Measurements from ENCODE around the gene TMBIM1.

TMBIM1 gene

DNA sequence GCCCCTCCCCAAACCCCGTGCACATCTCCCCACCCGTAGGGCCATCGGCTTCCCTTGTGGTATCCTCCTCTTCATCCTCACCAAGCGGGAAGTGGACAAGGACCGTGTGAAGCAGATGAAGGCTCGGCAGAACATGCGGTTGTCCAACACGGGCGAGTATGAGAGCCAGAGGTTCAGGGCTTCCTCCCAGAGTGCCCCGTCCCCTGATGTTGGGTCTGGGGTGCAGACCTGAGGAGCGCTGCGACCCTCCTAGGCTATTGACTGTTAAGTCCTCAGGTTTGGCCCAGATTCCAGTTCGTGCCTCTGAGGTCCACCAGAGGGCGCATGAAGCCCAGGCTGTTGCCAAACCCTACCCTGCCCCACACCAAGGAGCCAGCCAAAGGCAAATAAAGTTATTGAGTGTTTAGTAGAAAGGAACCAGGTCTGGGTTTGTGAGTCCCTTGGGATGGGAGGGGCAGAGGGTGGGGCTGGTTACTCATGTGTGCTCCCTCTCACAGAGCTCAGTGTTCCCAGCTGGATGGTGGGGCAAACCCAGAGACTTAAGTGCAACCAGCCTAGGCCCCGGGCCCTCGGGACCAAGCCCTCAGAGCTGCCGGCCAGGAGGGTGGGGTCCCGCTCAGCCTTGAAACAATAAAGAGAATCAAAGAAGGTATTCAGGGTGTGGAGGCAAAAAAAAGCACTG, 19.6 kb downstream of the TMBIM1 start:
- DNase-seq (ENCODE audit: low read depth), result peak; percentile 68

DNA sequence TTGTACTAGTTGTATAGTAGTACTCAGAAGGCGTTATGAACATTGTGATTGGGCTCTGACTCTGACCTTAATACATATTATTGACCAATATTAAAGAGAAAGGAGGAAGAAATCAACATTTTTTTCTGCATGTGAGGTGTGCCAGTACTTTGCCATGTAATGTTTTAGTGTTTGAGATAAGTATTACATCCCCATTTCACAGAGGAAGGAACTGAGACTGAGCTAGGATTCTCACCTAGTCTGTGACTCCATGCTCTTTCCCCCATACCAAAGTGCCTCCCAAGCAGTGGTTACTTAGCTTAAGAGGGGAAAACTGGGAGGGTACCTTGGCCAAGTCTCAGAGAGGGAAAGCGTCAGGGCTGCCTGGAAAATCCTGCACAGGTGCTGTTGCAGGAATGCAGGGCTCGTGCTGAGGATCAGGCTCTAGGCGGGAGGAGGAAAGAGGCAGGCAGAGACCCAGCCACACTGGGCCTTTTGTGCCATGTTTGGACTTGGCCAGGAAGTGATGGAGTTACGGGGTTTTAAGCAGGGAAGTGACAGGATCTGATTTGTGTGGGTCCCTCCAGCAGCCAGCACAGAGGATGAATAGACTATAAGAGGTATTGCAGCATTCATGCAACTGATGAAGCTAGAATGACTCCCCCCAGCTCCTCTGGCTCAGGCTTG, 20.3 kb downstream of the TMBIM1 start:
- DNase-seq (ENCODE audit: low read depth), result no peak

DNA sequence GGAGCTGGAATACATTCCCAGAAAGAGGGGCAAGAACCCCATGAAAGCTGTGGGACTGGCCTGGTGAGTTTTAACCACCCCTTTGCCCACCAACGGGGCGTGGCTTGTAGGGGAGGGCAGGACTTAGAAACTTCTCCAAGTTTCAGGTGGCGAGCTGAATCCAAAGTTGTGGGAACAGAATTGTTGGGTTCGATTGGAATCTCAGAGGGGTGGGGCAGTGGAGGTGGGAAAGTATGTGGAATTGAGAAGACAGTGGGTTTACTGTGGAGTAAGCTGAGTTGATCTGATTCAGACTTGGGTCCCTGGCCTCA, 20.9 kb downstream of the TMBIM1 start:
- DNase-seq (ENCODE audit: low read depth), result no peak

DNA sequence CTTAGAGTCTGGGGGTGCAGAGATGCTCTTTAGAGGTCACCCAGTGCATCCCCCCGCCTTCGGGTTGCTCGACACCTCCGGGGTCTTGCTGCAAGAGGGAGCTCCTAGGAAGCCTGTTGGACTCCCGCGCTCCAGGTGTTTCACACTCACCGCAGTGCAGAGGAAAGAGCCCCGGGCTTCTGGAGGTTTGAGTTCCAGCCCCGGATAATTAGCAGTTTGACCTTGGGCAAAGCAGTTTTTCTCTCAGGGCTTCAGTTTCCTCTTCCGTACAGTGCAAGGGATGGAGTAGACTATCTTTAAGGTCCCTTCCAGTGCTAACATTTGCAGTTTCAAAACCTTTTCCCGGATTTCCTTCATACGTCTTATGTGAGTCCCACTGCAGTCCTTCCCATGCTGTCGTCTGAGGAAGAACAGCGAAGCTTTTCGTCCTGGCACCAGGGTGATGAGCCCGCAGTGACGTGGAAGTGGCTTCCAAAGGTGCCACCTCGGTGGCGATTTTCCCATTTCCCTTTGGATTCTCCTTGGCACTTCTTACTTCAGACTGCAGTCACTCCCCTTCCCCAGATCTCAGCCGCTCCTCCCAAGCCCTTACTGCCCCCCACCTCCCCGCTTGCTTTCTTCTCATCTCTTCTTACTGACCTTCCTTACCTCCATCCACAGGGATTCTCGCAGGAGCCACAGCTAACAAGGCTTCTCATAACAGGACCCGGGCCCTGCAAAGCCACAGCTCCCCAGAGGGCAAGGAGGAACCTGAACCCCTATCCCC, 21.4 kb downstream of the TMBIM1 start:
- DNase-seq (ENCODE audit: low read depth), result no peak

DNA sequence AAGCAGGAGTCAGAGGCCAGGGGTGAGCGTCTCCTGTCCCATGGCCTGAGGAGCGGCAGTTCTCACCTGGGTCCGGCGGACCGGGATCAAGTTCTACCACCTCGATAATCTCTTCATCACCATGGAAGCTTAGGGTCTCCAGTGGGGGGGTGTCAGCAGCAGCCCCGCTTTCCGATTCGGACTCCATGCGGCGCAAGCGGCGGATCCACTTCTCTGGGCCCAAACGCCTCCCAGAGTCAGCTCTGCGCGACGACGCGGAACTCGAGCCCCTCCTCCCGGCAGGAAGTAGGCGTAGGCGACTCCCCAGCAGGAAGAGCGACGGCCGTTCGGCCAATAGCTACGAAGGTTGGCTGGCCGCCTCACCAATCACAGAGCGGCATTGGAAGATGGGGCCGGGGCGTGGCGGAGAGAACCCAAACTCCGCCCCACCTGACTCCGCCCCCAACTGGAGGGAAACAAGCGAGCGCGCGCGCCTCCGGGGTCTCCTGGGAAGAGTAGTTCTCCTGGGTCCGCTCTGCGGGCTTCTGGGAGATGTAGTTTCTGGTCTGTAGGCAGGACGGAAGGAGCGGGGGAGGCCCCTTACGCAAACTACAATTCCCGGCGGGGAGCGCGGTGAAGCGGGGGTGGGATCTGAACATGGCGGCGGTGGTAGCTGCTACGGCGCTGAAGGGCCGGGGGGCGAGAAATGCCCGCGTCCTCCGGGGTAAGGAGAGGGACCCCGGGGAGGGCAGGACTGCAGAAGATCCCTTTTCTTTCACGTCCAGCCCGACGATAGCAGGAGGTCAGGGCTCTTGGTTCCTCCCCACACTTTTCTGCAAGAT, 22.2 kb downstream of the TMBIM1 start, which contains the start of the genes AAMP and PNKD:
Gene AAMP (minus strand): TSS at position 238 of the 821 bp plus-strand sequence. CDS start 51 bp downstream, at position 187.
Gene PNKD (plus strand): TSS at position 620 of the 821 bp plus-strand sequence. CDS start 17 bp downstream, at position 637.
- peak; percentile 100 for DNase-seq (ENCODE audit: low read depth)

DNA sequence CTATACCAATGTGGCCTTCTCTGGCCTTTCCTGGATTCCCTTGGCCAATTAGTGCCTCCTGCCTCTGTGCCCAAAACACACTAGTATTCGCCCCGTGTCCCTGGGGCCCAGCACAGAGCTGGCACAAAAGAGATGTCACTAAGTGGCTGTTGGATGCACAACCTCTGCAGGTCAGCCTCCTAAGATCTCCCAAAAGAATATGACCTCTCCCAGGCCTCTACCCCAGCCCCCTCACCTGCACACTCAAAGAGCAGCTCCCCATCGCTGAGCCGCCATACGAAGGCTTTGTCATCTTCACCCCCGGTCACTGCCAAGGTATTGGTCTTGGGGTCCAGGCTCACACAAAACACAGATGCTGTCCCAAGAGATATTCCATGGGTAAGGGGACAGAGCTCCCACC, 25.0 kb downstream of the TMBIM1 start:
- no peak for DNase-seq (ENCODE audit: low read depth)

DNA sequence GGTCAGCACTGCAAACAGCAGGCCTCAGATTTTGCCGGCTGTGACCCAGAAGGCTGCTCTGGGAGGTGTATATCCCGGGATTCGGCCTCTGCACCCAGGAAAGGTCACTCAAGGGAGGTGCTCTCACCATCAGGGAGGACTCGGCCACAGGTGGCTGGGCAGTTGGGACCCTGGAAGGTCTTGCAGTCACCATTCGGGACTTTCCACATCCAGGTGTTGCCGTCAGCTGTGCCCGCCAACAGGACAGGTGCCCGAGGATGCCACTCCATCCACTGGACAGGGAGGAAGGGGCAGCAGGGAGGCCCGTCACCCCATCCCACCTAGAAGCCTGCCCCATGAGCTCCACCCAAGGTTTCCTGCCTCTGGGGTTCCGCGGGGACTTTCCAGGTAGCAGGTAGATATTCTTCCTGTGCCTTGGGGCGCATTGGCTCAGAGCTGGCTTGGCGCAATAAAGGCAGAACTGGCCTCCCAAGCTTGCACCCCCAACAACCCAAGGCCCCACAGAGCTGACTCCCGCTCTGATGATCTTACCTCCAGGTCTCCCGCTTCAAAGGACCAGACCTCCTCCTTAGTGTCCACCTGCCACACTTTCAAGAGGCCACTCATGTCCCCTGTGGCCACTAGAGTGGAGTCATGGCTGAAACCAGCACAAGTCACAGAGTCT, 25.9 kb downstream of the TMBIM1 start:
- no peak for DNase-seq (ENCODE audit: low read depth)

DNA sequence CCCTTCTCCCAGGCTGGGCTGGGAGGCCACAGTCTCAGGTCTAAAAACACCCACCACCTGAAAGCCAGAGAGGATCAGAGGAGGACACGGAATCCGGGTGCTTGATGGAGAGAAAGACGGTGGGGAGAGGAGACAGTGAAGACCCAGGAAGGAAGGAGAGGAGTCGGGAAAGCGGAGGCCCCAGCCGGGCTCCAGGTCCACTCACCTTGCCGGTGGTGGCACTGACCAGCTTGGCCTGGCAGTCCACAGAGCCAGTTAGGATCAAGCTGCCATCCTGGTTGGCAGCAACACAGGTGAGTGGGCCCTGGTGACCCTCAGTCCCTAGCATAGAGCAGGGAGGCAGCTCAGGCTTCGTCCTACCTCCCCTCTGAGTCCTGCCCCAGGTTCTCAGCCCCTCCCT, 26.7 kb downstream of the TMBIM1 start:
- no peak for DNase-seq (ENCODE audit: low read depth)

DNA sequence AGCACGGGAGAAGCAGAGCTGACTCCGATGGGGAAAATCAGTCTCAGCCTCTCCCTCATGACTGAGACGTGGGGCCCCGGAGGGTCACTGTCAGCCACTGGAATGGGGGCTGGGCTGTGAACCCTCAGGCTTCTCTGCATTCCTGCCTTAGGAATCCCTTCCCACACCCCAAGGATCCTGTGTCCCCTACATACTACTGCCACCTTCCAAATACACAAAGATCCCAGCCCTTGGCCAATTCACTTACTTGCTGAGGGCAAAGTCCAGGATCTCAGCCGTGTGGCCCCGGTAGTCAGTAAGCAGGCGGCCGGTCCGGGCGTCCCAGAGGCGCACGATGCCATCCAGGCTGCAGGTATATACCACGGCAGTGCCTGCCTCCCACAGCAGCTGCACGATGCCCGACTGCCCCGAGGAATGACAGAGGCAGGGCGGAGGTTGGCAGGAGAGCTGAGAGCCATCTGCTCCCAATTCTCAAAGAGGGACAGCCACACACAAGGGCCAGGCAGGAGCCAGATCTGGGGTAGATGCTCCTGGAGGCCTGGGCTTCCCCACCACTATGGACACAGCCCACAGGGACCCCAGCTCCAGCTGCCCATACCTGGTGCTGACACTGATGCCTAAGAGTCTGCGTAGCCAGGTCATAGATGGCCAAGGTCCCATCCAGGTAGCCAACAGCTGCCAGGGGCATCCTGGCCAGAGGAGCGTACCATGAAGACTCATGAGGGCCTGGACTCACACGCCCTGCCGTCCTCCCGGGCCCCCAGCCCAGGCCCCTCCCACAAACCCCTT, 27.3 kb downstream of the TMBIM1 start:
- DNase-seq (ENCODE audit: low read depth), result no peak

DNA sequence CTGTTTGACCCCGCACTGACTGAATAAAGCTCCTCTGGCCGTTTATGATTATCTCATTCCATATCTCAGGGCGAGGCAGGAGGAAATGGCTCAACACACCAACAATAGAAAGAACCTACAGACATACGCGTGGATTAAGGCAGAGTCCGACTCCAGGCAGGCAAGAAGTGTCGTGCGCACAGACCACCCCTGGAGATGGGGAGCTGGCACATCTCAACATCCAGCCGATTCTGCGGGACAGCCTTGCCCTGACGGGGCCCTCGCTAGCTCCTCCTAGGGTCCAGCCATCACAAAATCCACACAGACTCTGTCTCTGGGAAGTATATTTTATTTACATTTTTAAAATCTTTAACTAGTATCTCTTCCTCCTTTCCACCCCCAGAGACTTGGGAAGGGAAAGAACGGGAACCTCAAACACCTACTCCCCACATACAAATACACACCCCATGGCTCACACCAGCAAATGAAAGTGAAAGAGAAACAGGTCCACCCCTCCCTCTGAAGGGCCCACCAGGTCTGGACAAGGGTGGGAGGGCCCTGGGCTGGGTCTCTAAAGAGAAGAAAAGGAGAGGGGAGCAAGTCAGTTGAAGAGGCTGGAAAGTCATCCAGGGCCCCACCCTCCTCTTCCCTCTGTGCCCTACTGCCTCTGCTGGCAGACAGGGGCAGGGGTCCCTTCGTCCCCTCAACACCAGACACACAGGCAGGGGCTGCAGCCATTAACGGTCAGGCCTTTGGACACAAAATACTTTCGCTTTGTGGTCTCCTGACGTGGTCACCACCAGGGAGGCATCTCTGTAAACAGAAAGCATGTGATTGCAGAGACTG, 28.3 kb downstream of the TMBIM1 start:
- DNase-seq (ENCODE audit: low read depth), result no peak

DNA sequence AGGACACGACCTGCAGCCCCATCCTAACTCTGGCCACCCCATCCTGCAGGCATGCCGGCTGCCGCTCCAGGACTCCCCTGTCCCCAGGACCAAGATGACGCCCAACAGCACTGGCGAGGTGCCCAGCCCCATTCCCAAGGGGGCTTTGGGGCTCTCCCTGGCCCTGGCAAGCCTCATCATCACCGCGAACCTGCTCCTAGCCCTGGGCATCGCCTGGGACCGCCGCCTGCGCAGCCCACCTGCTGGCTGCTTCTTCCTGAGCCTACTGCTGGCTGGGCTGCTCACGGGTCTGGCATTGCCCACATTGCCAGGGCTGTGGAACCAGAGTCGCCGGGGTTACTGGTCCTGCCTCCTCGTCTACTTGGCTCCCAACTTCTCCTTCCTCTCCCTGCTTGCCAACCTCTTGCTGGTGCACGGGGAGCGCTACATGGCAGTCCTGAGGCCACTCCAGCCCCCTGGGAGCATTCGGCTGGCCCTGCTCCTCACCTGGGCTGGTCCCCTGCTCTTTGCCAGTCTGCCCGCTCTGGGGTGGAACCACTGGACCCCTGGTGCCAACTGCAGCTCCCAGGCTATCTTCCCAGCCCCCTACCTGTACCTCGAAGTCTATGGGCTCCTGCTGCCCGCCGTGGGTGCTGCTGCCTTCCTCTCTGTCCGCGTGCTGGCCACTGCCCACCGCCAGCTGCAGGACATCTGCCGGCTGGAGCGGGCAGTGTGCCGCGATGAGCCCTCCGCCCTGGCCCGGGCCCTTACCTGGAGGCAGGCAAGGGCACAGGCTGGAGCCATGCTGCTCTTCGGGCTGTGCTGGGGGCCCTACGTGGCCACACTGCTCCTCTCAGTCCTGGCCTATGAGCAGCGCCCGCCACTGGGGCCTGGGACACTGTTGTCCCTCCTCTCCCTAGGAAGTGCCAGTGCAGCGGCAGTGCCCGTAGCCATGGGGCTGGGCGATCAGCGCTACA, 29.4 kb downstream of the TMBIM1 start:
- DNase-seq (ENCODE audit: low read depth), result no peak

DNA sequence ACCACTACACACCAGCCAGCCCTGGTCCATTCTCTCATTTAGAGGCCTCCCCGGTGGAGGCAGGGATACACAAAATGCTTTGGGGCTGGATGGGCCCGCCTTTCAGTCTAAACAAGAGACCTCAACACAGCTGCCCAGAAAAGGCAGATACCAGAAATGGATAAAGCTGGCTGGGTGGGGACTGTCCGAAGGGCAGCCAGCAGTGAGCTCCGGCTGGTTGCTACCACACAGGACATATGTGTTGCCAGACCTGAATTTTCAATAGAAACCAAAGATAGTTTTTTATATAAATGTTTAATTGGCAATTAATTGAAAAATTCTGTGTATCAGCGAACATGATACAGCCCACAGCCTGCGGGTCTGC, 30.1 kb downstream of the TMBIM1 start:
- no peak for DNase-seq (ENCODE audit: low read depth)

DNA sequence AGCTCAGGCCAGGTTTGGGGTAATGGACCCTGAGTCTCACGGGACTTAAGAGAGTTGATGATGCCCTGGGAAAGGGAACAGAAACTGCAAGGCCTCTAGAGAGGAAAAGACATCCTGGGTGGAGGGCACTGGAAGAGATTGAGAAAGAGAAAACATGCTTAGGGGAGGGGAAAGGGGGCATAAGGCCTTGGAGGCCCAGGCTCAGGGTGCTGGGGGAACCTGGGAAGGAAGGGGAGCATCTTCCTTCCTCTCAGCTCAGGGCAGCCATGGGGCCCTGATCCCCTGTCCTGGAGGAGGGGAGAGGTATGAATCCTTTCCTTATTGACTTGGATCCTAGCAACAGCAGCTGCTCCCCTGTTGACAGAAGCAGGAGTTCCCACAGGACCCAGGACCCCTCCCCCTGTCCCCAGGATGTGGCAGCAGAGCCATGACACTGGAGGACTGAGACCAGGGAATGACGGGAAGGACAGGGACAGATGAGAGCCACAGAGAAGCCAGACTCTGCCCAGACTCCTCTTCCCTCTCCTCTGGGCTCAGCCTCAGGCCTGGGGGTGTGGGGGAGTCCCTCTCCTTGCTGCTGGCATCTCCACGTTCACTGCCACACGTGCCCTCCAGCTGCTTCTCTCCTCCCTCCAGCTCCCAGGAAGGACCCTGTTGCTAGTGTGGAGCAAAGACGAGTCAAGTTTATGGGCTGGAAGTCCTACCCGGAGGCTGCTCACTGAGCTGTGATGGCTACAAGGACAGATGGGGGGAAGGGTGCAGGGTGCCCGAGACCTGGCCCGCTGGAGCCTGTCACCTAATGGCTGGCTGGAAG, 30.7 kb downstream of the TMBIM1 start:
- no peak for DNase-seq (ENCODE audit: low read depth)

DNA sequence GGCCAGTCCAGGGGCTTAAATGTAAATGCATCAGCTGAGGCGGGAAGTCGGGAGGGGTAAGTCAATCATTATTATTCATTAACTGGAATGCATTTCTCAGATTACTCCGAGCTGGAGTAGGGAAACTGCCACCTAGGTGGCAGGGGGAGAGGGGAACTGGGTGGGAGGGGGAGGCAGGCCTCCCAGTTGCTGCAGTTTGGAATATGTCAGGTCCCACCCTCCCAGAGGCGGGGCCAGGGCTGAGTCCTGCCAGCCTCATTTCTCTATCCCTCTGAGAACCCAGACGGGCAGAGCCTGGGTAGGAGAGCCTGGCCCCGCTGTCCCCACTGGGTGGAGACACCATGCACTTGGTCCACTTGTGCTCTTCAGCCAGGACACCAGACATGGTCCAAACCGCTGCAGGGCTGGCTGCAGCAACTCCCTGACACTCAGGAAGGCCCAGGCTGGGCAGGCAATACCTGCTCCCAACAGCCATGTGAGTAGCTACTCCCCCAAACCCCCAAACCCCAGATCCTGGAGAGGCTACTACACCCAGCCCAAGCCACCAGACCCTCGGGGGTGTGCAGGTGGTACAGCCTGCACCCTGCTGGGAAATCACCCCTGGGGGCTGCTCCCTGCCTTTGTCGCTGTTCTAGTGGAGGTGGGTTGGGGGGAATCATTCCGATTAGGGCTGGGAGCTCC, 31.4 kb downstream of the TMBIM1 start, which contains the start of gene GPBAR1:
Gene GPBAR1 (plus strand): TSS at position 274 of the 681 bp plus-strand sequence. CDS start 1,710 bp downstream, outside the sequence.
- DNase-seq (ENCODE audit: low read depth), result no peak

DNA sequence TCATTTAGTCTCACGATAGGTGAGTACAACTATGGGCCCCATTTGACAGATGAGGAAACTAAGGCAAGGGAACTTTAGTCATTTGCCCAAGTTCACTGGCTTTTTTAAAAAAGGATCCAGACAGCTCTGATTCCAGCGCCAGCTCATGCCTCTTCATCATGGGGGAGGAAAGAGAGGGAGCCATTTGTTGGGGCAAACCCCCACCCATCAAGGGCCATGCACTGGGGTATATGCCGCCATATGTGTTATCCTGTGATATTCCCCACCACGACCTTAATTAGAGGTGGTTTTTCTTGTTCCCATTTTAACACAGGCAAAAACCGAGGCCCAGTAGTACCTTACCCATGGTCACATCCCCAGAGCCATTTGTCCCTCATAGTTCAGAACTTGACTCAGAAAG, 32.1 kb downstream of the TMBIM1 start:
- DNase-seq (ENCODE audit: low read depth), result no peak

DNA sequence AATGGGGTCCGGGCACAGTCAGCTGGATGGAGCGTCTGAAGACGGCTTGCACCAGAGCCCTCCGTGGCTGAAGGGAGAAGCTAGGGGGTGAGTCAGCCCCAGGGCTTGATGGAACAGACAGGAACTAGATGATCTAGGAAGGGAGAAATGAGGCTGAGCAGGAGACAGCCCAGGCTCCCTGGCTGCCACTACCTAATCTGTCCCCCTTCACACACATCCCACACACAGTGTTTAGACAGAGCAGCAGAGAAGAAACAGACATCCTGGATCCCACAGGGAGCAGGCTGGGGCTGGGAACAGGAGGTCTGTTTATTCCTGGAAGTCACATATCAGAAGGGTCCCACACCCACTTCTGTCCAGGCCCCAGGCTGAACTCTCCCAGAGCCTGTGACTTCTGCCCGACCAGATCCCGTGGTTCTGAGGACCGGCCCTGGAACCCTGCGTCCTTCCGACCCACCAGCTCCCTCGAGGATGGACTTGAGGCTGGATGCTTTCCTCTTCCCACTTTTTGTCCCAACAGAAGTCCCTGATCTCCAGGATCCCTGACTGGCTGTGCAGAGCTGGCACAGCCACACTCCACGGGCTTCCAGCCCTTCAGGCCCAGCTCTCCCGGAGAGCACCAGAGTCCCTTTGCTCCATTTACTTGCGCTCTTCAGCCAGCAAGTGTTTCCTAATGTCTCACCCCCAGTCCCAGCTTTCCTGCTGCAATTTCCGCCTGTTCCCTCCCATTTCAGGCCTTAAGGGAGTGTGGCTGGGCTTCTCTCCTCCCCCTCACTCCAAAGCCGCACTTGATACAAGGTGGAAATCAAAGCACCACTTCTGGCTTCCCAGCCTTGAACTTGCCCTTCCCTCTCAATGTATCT, 33.0 kb downstream of the TMBIM1 start:
- no peak for DNase-seq (ENCODE audit: low read depth)

All from stimulated activated CD8-positive, alpha-beta memory T cell treated with anti-CD3 and anti-CD28 coated beads, Interleukin-12 subunit alpha, Interleukin-12 subunit beta, amount 100 ng/mL, for 1 hour (primary cell).